Gastroesophageal sphincter (tissue), 4 donors: ENCODE results near the gene STRIP2. TPM values are rescaled to one million over a fixed set of nuclear protein-coding genes. Genes with fewer than 3 reads are reported as not detected.
A peak's percentile ranks its signal among the peaks of the same experiment; 100 is the strongest.

Source experiments
- ATAC-seq: fragments of 150-250 bp; one replicate; pipeline ENCODE4 v1.9.1; 2016; ENCODE audit warnings: mild to moderate bottlenecking, moderate library complexity
- H3K27ac ChIP-seq, 4 donors: fragments of 200-600 bp; sonication (generic) in 3 of 4; 1 replicate in 3 of 4; 2 replicates in 1 of 4; pipeline ENCODE4 v1.5.1; 2016 to 2019
- H3K27me3 ChIP-seq: fragments of 200-600 bp; sonication (generic); one replicate; pipeline ENCODE4 v1.5.1; 2019
- H3K36me3 ChIP-seq, 2 donors: fragments of 200-600 bp; sonication (generic); one replicate each; pipeline ENCODE4 v1.5.1; 2019; ENCODE audit warnings: control low read depth in 1 of 2
- H3K4me1 ChIP-seq, 3 donors: fragments of 200-600 bp; sonication (generic); 1 replicate in 2 of 3; 2 replicates in 1 of 3; pipeline ENCODE4 v1.5.1; 2016 to 2019; ENCODE audit warnings: control low read depth in 2 of 3
- H3K4me3 ChIP-seq, 2 donors: fragments of 200-600 bp; sonication (generic); one replicate each; pipeline ENCODE4 v1.5.1; 2019; ENCODE audit warnings: mild to moderate bottlenecking in 1 of 2, moderate library complexity in 1 of 2
- H3K9me3 ChIP-seq, 3 donors: fragments of 200-600 bp; sonication (generic); one replicate each; pipeline ENCODE4 v1.5.1; 2017 to 2019; ENCODE audit warnings: control low read depth in 2 of 3
- EP300 ChIP-seq: sonication (generic); formaldehyde crosslinking; IDR thresholded peaks from one replicate; pipeline ENCODE4 v1.6.1; 2017; ENCODE audit warnings: antibody characterized with exemption, mild to moderate bottlenecking
- POLR2A ChIP-seq, 2 donors: fragments of 450-650 bp; IDR thresholded peaks; one replicate each; pipeline ENCODE4 v1.6.1; 2017; ENCODE audit warnings: antibody characterized with exemption in 2 of 2, mild to moderate bottlenecking in 2 of 2, moderate library complexity in 1 of 2
- POLR2AphosphoS5 ChIP-seq: sonication (generic); formaldehyde crosslinking; IDR thresholded peaks from one replicate; pipeline ENCODE4 v1.6.1; 2017; ENCODE audit warnings: antibody characterized with exemption
- WGBS, 2 donors: methylation state at CpG; one replicate each; pipeline ENCODE4 v1.1.5; 2018; ENCODE audit warnings: low coverage in 1 of 2; 5-methylcytosine and 5-hydroxymethylcytosine counted together
- total RNA-seq, 4 donors: library from RNA; depleted of rRNA; stranded (reverse); fragments of >200 nt; gene quantifications; one replicate each; pipeline ENCODE4 v1.1.0, GENCODE V29; 2016
- TF ChIP-seq, protein P1 (sequence below), 4 experiments: fragments of 200-600 bp in 2 of 4; fragments of 450-650 bp in 2 of 4; sonication (generic) in 1 of 4; IDR thresholded peaks; one replicate each; pipeline ENCODE4 v1.5.1; 2017 to 2019; ENCODE audit warnings: antibody characterized with exemption in 4 of 4, mild to moderate bottlenecking in 2 of 4, moderate library complexity in 2 of 4

STRIP2 gene
- total RNA-seq, 4 donors from 2014 or later, result 1.2 to 2.6 (median 1.9) TPM

- Histone ChIP-seq H3K4me1 (peaks cover 0 to 16% (median 5%) of the 10 kb centered on the region in 3 donors), H3K9me3 (no peaks in the 10 kb centered on the region), H3K36me3 (no peaks in the 10 kb centered on the region), H3K4me3 (no peak overlapping the region), H3K27me3 (no peaks in the 10 kb centered on the region), H3K27ac (no peak overlapping the region)
- 100% methylated on average over 1 of the region's 1 CpG; no CpG with 5 or more reads in 1 of the 2 donors for WGBS, 2 donors
- ATAC-seq, result no peak
- TF ChIP-seq EP300 (no peak), POLR2AphosphoS5 (no peak), POLR2A (IDR thresholded peaks at IDR 0.05) (no peak)
These were observed 63.8 kb downstream of the STRIP2 start for GRCh38 chr7:129498021-129498420.

DNA sequence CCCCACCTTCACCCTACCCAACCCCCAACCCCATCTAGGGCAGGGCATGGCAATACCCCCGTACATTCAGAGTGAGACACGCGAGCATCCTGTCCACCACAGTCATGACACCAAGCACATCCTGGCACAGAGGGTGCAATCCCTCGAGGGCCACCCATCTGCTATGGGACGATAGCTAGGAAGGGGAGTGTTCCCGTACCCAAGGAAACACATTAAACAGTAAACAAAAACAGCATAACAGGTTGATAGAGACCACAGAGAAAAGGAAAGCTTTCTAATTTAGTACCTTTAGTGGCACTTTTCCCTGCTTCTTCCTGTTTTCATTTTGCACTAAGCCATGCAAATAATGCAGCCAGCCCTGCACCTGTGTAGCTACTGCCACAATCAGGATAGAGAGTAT is 65.8 kb downstream of the STRIP2 start:
- TF ChIP-seq EP300 (no peak), POLR2AphosphoS5 (no peak), POLR2A (IDR thresholded peaks at IDR 0.05) (no peak)
- TF ChIP-seq, protein P1, sequence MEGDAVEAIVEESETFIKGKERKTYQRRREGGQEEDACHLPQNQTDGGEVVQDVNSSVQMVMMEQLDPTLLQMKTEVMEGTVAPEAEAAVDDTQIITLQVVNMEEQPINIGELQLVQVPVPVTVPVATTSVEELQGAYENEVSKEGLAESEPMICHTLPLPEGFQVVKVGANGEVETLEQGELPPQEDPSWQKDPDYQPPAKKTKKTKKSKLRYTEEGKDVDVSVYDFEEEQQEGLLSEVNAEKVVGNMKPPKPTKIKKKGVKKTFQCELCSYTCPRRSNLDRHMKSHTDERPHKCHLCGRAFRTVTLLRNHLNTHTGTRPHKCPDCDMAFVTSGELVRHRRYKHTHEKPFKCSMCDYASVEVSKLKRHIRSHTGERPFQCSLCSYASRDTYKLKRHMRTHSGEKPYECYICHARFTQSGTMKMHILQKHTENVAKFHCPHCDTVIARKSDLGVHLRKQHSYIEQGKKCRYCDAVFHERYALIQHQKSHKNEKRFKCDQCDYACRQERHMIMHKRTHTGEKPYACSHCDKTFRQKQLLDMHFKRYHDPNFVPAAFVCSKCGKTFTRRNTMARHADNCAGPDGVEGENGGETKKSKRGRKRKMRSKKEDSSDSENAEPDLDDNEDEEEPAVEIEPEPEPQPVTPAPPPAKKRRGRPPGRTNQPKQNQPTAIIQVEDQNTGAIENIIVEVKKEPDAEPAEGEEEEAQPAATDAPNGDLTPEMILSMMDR (IDR thresholded peaks at IDR 0.05), result no peak

DNA sequence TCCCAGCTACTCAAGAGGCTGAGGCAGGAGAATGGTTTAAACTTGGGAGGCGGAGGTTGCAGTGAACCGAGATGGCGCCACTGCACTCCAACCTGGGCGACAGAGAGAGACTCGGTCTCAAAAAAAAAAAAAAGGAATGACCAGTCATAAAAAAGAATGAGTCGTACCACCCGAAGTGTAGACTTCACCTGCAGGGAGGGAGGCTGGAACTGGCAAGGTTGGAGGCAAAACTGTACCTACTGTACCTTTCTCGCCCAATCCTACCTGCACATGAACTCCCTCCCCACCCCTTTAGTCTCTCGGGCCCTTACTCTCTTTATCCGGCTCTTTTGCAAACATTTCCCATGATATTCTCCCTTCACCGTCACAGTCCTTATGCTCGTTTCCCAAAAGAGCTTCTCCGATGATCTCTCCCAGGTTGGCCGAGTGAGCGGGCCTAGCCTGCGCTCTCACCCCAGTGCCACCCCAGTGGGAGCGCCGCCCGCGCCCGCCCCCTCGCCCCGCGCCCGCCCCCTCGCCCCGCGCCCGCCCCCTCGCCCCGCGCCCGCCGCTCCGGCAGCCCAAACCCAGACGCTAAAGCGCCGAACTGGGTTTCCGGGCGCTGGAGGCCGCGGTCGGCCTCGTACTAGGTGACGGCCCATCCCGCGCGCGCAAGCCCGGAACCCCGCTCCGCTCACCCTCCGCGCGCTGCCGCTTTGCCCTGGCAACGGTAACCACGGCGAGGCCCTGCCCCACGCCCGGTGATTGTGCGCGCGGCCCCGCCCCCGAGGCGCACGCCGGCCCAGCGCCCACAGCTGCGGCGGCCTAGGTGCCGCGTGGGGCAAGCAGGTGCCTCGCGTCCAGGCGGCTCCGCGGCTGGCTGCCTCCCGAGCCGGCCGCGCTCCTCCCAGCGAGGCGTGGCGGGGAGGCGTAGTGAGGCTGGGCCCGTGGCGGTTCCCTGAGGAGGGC is 67.8 kb downstream of the STRIP2 start, which contains the start of gene SMKR1:
Gene SMKR1, plus strand, starts transcription at position 772 of the 948 bp plus-strand sequence. CDS start 294 bp downstream, outside the sequence.
- H3K27me3 ChIP-seq, result no peaks in the 10 kb centered on the region

More for the DNA sequence above, 65.8 kb downstream of the STRIP2 start:
- 79 to 86% methylated on average over 1 to 3 of the region's 6 CpGs for WGBS, 2 donors
- no peak overlapping the region for H3K27ac ChIP-seq
- H3K27me3 ChIP-seq, result no peaks in the 10 kb centered on the region
- no peak for ATAC-seq
- H3K9me3 ChIP-seq, result no peaks in the 10 kb centered on the region
- no peak overlapping the region for H3K4me3 ChIP-seq
- H3K4me1 ChIP-seq, result peaks cover 0 to 19% (median 7%) of the 10 kb centered on the region in 3 donors
- H3K36me3 ChIP-seq, result no peaks in the 10 kb centered on the region

DNA sequence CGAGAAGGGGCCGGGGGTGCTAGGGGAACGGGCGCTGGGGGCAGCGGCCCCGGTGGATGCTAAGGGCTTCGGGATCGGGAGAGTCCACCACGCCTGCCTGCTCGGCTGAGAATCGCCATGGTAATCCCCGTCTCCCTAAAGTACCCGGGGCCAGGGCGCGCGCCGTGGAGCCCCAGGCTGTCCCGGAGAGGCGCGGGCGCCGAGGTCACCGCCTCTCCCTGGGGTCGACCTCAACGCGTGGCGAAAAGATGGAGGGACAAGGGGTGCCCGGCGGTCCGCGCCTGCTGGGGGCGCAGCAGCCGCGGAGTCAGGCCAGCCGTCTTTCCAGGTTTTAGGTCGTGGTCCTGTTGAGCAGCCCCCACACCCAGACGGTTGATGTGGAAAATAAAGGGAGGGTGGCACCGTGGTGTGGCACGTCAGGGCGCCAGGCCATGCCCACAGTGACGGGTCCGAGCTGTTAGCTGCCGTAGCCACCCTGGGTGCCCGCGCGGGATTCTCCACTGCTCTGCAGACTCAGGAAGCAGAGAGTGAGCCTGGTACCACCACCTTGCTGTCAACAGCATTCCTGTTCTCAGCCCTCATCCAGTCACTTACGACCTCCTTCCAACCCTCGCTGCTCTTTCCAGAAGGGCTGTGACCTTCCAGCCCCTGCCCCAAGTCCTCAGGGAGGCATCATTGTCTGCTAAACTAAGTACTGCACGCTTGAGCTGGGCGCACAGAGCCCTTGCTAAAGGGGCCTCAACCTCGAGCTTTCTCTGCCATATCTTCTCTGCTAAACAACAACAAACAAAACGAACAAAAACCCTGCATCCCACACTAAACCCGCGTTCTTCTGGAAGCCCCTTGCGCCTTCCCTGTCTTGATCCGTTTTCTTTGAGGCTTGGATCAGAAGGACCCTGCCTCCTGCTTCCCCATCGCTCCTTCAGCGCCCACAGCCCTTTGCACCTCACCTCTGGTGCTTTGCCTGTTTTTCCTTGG is 68.8 kb downstream of the STRIP2 start:
- 36 to 65% methylated on average over 10 to 11 of the region's 58 CpGs for WGBS, 2 donors
- Histone ChIP-seq H3K36me3 (no peaks in the 10 kb centered on the region), H3K9me3 (no peaks in the 10 kb centered on the region), H3K27ac (peak overlapping the region in 1 of 4 donors; percentile 12), H3K27me3 (no peaks in the 10 kb centered on the region), H3K4me3 (peak overlapping the region; percentile 26 to 68), H3K4me1 (peaks cover 0 to 19% (median 7%) of the 10 kb centered on the region in 3 donors)
- ATAC-seq, result peak; percentile 30
- no peak for TF ChIP-seq POLR2A (IDR thresholded peaks at IDR 0.05)
- TF ChIP-seq POLR2AphosphoS5, result no peak
- TF ChIP-seq EP300, result no peak

More for the DNA sequence above, 67.8 kb downstream of the STRIP2 start, which contains the start of gene SMKR1:
- Histone ChIP-seq H3K4me3 (peak within 1 kb of the TSS; percentile 26 to 68), H3K9me3 (no peaks in the 10 kb centered on the region), H3K27ac (peak within 1 kb of the TSS in 1 of 4 donors; percentile 12), H3K36me3 (no peaks in the 10 kb centered on the region), H3K4me1 (peaks cover 0 to 19% (median 7%) of the 10 kb centered on the region in 3 donors)
- TF ChIP-seq POLR2A (IDR thresholded peaks at IDR 0.05), result no peak
- TF ChIP-seq, protein P1 (IDR thresholded peaks at IDR 0.05), result peak in 1 of 4 experiments; percentile 3
- WGBS, 2 donors, result 20 to 42% methylated on average over 8 to 10 of the region's 89 CpGs
- peak; percentile 93 for ATAC-seq

DNA sequence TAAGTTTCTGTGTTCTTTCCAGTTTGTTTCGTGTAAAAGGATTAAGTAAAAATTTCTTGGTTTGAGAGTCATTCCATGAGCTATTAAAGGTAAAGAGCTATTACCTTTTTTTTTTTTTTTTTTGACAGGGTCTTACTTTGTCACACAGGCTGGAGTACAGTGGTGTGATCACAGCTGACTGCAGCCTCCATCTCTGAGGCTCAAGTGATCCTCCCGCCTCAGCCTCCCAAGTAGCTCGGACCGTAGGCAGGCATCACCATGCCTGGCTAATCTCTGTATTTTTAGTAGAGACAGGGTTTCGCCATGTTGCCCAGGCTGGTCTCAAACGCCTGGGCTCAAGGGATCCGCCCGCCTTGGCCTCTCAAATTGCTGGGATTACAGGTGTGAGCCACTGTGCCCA is 69.5 kb downstream of the STRIP2 start:
- TF ChIP-seq EP300 (no peak), POLR2A (IDR thresholded peaks at IDR 0.05) (no peak), POLR2AphosphoS5 (no peak)
- TF ChIP-seq, protein P1 (IDR thresholded peaks at IDR 0.05), result no peak
- ATAC-seq, result no peak
- Histone ChIP-seq H3K36me3 (no peaks in the 10 kb centered on the region), H3K4me3 (no peak overlapping the region), H3K9me3 (no peaks in the 10 kb centered on the region), H3K27me3 (no peaks in the 10 kb centered on the region), H3K27ac (no peak overlapping the region), H3K4me1 (peaks cover 0 to 19% (median 7%) of the 10 kb centered on the region in 3 donors)
- WGBS, 2 donors, result 98% methylated on average over 6 of the region's 8 CpGs; no CpG with 5 or more reads in 1 of the 2 donors
